ENCODE measurements around the gene HAVCR2.

DNA sequence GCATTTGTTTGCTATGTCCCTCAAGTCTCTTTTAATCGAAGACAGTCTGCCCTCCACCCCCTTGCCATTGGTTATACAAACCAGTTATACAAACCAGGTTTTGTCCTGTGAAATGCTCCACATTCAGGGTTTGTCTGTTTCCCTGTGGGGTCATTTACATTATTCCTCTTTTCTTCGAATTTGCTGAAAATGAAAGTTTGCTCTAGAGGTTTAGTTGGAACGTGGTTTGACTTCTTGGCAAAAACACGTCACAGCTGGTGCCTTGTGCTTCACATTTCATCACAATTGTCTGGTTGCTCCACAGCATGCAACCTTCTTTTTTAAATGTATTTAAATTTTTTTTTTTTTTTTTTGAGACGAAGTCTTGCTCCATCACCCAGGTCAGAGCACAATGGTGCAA, 4.2 kb upstream of the HAVCR2 start:
- TF ChIP-seq, protein P1, sequence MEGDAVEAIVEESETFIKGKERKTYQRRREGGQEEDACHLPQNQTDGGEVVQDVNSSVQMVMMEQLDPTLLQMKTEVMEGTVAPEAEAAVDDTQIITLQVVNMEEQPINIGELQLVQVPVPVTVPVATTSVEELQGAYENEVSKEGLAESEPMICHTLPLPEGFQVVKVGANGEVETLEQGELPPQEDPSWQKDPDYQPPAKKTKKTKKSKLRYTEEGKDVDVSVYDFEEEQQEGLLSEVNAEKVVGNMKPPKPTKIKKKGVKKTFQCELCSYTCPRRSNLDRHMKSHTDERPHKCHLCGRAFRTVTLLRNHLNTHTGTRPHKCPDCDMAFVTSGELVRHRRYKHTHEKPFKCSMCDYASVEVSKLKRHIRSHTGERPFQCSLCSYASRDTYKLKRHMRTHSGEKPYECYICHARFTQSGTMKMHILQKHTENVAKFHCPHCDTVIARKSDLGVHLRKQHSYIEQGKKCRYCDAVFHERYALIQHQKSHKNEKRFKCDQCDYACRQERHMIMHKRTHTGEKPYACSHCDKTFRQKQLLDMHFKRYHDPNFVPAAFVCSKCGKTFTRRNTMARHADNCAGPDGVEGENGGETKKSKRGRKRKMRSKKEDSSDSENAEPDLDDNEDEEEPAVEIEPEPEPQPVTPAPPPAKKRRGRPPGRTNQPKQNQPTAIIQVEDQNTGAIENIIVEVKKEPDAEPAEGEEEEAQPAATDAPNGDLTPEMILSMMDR (conservative IDR thresholded peaks at IDR 0.05; ENCODE audit: low read depth in 2 of 2) = no peak
- no peak for TF ChIP-seq EZH2 (IDR thresholded peaks at IDR 0.05; ENCODE audit: low read depth, unreplicated experiment)
- no peak for TF ChIP-seq POLR2AphosphoS5 (IDR thresholded peaks at IDR 0.05; ENCODE audit: low read depth)
- no peak for TF ChIP-seq REST (IDR thresholded peaks at IDR 0.05; ENCODE audit: unreplicated experiment)
- TF ChIP-seq ETS1 (IDR thresholded peaks at IDR 0.05) = no peak
- no peak for TF ChIP-seq JUNB (IDR thresholded peaks at IDR 0.05; ENCODE audit: unreplicated experiment)
- TF ChIP-seq CREB1 (CRISPR knock-in tag; IDR thresholded peaks at IDR 0.05; ENCODE audit: low read depth) = no peak

Measured in GM23338 (cell line).